Hematopoietic multipotent progenitor cell (in vitro differentiated cells): ENCODE results near the gene VNN1. TPM values are rescaled to one million over a fixed set of nuclear protein-coding genes. Genes with fewer than 3 reads are reported as not detected.
"Not testable (repeated sequence)": the region's sequence is repeated elsewhere in the genome, so short reads cannot be mapped to it uniquely, and the experiment has no call there.

Experiments
- DNase-seq, 3 donors: peaks; one replicate each; pipeline ENCODE4 v3.0.0-alpha.2; 2011 to 2015; ENCODE audit warnings: low read depth in 2 of 3, low spot score in 2 of 3
- total RNA-seq: library from RNA; depleted of rRNA; stranded (reverse); fragments of >200 nt; gene quantifications from one replicate; pipeline ENCODE4 v1.2.3, GENCODE V29; 2012

Gene VNN1
- total RNA-seq, 1 donor = 2.2 TPM

DNA sequence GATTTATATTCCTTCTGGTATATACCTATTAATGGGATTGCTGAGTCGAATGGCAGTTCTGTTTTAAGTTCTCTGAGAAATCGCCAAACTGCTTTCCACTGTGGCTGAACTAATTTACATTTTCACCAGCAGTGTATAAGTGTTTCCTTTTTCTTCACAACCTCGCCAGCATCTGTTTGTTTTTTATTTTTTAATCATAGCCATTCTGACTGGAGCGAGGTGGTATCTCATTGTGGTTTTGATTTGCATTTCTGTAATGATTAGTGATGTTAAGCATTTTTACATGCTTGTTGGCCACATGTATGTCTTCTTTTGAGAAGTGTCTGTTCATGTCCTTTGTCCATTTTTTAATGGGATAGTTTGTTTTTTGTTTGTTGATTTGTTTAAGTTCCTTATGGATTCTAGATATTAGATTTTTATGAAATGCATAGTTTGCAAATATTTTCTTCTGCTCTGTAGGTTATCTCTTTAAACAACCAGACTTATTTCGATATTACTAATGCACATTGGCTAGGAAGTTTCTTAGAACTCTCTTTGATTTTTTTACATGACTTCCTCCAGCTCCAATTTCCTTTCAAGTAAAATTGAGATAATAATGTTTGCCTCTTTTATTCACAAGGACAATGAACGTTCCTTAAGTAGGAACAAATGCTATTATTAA, 12.2 kb upstream of the VNN1 start:
- DNase-seq = no peak

- no peak for DNase-seq
These were observed 11.6 kb upstream of the VNN1 start for GRCh38 chr6:132725471-132725870.

DNA sequence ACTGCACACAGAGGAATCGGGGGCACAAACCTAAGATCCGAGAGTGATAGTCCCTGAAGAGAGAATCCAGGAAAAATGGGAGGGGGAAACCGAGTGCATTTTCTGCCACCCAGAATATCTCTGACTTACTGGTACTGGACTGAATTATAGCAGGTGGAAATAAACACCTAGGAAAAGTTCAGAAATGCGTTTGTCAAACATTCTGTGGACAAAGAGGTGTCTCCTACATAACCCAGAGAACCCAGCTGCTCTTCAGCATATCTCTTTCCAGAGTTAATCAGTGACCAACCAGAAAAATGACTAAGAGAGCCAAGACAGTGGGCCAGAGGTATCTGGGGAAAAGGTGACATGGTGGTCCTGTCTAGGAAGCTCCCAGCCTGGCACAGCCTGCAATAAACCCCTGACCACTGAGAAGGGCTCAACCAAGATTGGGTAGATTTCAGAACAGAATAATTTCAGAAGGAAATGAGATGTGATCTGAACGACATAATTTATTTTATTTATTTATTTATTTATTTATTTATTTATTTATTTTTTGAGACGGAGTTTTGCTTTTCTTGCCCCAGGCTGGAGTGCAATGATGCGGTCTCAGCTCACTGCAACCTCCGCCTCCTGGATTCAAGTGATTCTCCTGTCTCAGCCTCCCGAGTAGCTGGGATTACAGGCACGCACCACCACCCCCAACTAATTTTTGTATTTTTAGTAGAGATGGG, 6.0 kb upstream of the VNN1 start:
- no peak for DNase-seq

- peak in 1 of 3 donors; percentile 18 for DNase-seq
These were observed 2.2 kb upstream of the VNN1 start for GRCh38 chr6:132715881-132716637.

DNA sequence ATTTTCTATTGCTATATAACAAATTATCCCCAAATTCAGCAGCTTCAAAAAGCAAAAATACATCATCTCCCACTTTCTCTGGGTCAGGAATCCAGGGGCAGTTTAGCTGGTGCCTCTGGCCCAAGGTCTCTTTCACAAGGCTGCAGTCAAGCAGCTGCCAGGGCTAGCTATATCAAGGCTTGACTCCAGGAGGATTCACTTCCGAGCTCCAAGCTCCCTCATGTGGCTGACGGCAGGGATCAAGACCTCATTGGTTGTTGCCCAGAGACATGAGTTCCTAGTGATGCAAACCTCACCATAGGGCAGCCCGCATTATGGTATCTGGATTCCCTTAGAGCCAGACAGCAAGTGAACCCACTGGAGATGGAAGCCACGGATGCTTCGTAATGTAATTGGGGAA, 1.3 kb upstream of the VNN1 start:
- DNase-seq = no peak

GRCh38 chr6:132714160-132714559, 305 bp upstream of the VNN1 start:
- DNase-seq = no peak

- DNase-seq = no peak
These were observed 1.5 kb downstream of the VNN1 start for GRCh38 chr6:132712366-132712765.

GRCh38 chr6:132708771-132709170, 5.1 kb downstream of the VNN1 start:
- DNase-seq = no peak

GRCh38 chr6:132708002-132708401, 5.9 kb downstream of the VNN1 start:
- DNase-seq = no peak

DNA sequence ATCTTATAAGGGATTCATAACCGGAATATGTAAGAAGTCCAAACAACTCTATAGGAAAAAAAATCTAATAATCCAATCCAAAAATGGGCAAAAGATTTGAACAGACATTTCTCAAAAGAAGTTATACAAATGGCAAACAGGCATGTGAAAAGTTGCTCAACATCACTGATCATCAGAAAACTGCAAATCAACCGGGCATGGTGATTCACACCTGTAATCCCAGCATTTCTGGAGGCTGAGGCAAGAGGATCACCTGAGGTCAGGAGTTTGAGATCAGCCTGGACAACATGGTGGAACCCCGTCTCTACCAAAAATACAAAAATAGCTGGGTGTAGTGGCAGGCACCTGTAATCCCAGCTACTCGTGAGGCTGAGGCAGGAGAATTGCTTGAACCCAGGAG, 7.1 kb downstream of the VNN1 start:
- not testable (repeated sequence) for DNase-seq

DNA sequence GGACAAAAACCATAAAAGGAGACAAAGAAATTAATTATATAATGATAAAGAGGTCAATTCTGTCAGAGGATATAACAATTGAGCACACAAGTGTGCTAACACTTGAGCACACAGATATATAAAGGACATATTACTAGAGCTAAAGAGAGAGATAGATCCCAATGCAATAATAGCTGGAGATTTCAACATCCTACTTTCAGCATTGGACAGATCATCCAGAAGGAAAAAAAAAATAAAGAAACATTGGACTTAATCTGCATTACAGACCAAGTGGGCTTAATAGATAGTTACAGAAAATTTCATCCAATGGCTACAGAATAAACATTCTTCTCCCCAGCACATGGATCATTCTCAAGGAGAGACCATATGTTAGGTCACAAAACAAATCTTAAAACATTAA, 9.9 kb downstream of the VNN1 start:
- no peak for DNase-seq

- DNase-seq = no peak
These were observed 15.2 kb downstream of the VNN1 start for GRCh38 chr6:132698608-132699007.

DNA sequence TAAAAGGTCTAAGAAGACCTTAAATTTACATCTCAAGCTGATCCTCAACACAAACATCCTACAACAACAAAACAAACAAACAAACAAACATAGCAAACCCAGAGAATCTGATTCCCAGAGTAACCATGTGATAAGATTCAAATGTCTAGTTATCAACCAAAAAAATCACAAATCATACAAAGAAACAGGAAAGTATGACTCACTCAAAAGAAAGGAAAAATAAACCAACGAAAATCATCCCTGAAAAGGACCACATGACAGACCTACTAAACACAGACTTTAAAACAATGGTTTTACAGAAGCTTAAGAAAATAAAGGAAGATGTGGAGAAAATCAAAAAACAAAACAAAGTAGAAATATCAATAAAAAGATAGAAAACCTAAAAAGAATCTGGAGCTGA, 18.1 kb downstream of the VNN1 start:
- DNase-seq = no peak

DNA sequence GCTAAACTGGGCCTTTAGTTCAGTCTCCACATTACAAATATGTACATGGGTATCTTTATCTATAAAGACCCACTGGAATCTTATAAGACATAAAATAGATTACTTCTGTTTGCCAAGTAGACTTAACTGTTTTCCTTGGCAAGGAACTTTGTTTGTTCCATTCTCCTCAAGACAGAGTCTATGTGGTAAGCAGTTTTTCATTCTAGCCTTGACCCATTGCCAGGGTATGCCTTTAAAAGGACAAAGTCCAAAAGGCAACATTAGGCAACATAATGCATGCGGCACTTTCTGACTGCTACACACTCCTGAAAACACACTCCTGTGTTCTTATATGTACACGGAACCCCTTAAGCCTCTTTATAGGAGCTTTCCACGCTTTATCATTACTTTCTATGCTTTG, 20.4 kb downstream of the VNN1 start:
- no peak for DNase-seq

GRCh38 chr6:132690678-132691077, 23.2 kb downstream of the VNN1 start:
- DNase-seq = no peak

DNA sequence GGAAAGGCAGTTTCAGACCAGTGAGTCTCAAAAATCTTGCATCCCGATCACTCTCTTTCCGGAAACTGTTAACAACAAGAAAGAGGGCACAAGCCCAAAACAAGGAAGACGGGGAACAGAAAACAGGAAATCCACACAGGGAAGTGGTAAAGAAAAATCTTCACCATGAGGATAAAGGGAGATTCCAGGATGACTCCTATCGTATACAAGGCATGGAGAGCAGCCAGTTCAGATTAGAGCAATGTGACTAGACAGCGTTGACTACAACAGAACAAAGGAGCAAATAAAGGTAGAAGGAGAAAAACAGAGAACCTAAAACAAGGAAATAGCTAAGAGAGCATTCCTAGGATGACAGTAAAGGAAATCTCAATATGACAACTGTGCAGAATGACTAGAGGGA, 26.5 kb downstream of the VNN1 start:
- no peak for DNase-seq

DNA sequence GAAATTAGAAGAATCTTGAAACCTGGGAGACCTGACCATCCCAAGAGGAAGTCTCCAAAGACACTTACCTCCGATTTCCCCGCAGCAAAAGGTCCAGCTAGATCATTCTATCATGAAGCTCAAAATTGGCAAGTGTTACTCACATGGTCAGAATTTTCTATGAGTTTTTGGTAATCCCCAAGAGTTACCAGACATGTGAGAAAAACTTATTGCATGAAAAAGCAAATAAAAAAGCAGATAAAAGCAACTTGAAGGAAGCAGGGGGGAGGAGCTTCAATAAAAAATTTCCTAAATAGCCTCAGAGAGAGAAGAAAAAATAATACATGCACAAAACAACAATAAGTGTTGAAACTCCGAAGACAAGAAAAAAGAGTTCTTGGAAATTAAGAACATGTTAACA, 27.3 kb downstream of the VNN1 start:
- no peak for DNase-seq

- no peak for DNase-seq
These were observed 28.8 kb downstream of the VNN1 start for GRCh38 chr6:132685009-132685408.

DNA sequence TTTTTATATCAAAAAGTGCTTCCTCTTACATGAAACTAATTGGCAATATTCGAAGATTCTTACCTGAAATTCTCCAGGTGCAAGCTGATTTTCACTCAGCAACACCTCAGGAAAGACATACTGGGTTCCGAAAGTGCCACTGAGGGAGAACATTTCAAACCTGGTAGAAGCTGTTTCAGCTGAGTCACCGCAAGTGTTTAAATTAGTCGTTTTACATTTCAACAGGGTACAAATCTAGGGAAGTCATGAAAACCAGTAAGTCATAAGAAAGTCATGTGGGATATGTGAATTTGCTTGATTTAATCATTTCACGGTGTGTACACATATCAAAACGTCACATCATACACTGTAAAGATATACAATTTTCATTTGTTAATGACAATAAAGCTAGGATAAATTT, 29.6 kb downstream of the VNN1 start:
- DNase-seq = no peak

DNA sequence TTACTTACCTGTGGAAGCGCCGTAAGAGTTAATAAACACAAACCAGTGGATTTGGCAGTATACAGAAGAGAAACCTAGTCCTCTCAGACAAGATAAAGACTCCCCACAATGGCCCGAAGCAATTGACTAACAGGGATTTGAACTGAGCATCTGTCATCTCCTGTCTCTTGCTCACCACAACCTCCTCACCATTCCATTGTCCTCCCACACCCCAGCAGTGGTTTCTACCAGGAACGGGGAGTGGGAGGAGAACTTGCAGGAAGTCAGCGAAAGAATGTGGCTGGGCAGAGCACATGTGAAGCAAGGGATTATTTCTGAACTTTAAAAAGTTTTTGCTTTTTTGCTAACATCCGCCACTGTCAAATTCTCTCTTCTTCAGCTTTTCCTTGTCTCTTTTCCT, 30.3 kb downstream of the VNN1 start:
- no peak for DNase-seq

DNA sequence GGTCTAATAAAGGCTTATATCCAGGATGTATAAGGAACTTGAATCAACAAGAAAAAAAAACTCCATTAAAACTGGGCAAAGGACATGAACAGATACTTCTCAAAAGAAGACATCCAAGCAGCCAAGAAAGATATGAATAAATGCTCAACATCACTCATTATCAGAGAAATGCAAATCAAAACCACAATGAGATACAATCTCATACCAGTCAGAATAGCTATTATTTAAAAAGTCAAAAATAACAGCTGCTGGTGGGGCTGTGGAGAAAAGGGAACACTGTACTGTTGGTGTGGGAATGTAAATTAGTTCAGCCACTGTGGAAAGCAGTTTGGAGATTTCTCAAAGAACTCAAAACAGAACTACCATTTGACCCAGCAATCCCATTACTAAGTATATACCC, 34.8 kb downstream of the VNN1 start:
- DNase-seq = not testable (repeated sequence)

DNA sequence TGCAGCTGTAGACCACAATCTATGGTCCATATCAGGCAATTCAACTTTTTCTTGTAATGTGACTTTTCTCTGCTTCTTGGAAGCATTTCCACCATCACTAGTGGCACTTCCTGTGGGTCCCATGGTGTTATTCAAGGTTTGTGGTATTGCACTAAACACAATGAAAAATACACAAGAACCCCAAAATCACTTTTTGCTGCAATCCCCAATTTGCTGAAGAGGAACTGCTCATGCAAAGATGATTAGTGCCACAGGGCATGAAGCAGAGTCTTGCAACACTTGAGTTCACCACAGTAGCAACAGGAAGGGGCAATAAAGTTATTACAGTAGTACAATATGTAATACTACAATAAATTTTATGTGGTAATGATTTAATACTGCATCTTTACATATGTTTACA, 38.1 kb downstream of the VNN1 start:
- peak in 1 of 3 donors; percentile 33 for DNase-seq
